ENCODE results near the gene CAMKK2.
"Not testable (repeated sequence)": the region's sequence is repeated elsewhere in the genome, so short reads cannot be mapped to it uniquely, and the experiment has no call there.

The CAMKK2 gene

DNA sequence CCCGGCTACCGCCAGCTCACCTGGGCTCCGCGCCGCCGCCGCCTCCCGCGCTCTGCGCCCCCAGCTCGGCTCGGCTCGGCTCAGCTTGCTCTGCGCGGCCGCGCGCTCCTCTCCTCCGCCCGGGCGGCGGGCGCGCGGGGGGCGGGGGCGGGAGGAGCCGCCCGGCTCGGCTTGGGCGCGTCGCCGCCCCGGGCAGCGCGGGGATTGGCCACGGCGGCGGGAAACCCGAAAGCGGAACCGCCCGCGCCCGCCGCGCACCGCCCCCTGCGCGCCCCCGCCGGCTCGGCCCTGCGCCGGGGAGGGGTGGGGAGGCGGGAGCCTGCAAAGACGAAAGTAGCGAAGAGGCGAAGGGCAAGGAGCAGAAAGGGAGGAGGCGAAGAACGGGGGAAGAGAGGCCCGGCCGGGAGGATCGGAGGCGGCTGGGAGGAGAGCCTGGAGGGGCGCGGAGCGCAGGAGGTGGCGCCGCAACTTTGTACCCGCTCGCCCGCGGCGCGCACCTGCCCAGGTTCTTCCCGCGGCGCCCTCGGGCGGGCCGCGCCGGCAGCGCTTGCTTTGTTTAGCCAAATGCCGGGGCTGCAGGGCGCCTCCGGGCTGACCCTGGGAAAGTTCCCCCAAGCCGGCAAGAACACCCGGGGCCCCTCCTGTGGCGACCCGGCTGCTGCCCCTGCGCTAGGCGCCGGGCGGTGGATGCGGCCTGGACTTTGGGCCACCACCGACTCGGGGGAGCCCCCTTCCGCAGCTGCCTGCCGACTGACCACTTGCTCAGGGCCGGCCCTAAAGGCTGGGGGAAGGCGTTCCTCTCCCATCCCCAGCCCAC, at the start of gene CAMKK2:
TSS of gene CAMKK2 (minus strand) at position 92 of the 817 bp plus-strand sequence. CDS start 22,183 bp downstream, outside the sequence.
- peak; percentile 64 for DNase-seq (ENCODE audit: low spot score)

DNA sequence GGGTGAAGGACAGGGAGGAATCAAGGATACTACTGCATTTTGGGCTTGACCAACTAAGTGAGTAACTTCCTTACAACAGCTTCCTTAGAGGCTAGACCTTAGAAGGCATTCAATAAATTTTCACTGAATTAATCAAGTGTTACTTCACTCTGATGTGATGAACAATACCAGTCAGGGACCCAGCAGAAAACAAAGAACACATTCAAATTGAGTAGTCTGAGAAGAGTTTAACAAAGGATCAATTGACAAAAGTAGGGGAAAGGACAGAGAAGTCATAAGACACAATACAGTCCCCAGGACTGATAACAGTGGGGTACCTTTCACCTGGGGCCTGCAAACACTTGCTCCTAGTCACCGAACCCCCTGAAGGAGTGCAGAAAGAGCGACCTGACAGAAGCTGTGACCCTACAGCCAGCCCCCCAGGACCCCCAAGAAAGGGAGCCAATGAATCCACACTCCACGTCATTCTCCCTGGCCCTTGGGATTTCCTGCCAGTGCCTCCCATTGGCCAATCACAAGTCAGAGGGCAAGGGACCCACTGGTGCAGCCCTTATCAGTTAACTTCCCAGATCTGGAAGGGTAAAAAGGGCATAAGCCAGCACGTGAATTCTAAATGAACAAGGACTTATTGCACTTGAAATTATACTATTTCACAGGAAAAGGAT, 48.8 kb upstream of the CAMKK2 start:
- no peak for DNase-seq (ENCODE audit: low spot score)

DNA sequence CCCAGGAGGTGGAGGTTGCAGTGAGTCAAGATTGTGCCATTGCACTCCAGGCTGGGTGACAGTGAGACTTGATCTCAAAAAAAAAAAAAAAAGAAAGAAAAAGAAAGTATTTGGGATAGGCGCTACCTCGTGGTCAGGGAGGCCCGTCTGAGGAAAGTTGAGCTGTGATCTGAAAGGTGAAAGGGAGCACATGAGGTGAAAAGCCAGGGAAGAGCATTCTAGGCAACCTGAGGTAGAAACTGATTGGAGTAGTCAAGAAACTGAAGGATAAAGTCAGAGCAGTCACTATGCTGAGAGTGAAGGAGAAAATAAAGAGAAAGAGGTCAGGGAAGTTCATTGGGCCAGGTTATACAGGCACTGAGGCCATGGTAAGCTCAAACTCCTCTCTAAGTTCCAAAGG, 48.0 kb upstream of the CAMKK2 start:
- DNase-seq (ENCODE audit: low spot score) = no peak

DNA sequence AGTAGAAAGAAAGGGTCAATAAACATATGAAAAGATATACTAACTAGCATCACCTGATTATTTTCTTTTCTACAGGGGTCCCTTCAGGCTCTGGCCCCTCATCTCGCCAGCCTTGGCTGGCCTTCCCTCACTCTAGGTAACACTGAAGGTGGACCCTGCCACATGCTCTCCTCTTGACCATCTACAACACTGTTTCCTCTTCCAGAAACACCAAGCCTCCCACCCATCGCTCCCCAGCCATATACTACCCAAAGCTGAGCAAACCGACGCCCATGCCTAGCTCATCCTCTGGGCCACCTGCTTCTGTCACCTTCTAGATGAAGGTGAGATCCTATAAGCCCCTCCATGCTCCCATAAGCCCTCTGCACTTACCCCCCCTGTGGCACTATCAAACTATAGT, 40.9 kb upstream of the CAMKK2 start:
- no peak for DNase-seq (ENCODE audit: low spot score)

DNA sequence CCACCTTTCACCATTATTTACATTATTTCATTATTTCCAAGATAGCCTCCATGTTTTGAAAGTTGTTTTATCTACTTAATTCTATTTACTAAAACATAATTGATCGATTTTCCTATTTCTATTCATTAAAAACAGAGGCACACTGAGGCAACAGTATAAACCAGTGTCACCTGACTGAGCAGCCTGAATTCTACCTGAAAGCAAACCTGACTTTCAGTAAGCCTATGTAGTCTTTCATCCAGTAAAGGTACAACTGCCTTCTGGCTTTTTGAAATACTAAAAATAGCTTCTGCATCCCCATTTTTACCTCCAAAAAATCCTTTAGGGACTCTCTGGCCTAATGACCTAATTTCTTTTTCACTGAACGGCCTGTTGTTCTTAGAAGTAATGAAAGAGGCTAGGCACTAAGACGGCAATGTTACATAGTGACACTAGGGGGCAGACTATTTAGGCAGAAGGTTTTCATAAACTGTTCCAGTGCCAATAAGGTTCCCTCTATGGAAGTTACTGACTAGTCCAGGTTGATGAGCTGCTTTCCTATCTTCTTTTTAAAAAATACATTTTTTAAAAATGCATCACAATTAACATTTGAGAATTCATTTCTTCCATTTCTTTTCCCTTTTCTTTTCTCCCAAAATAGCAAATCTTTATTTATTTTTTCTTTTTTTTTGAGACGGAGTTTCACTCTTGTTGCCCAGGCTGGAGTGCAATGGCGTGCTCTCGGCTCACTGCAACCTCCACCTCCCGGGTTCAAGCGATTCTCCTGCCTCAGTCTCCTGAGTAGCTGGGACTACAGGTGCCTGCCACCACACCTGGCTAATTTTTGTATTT, 38.2 kb upstream of the CAMKK2 start:
- peak; percentile 65 for DNase-seq (ENCODE audit: low spot score)

DNA sequence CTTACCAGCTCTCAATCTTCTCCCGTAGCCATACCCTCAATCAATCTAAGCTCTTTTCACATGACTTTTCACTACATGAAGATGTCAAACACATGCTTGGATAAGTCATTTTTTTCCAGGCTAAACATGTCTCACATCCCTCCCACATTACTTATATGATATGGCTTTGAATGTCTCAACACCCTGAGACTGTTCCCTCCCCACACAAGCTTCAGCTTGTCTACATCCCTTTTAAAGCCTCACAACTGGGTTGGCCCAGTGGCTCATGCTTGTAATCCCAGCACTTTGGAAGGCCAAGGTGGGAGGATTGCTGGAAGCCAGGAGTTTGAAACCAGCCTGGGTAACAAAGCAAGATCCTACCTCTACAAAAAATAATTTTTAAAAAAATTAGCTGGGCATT, 37.2 kb upstream of the CAMKK2 start:
- no peak for DNase-seq (ENCODE audit: low spot score)

DNA sequence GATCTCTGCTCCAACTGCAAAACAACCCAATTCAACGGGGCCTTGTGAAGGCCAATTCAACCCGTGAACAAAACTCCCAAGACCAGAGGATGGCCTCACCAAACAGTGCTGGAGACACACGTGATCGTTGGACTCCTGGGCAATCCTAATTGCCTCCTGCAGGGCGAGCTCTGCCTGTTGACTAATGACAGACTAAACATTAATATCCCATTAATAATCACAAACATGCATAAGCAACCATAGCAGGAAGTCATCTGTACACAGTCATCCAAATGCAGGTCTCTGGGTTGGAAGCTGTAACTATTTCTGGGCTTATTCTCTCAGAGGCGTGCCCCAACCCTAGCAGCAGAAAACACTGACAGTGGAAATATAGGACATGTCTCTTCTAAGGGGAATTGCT, 34.7 kb upstream of the CAMKK2 start:
- DNase-seq (ENCODE audit: low spot score) = no peak

DNA sequence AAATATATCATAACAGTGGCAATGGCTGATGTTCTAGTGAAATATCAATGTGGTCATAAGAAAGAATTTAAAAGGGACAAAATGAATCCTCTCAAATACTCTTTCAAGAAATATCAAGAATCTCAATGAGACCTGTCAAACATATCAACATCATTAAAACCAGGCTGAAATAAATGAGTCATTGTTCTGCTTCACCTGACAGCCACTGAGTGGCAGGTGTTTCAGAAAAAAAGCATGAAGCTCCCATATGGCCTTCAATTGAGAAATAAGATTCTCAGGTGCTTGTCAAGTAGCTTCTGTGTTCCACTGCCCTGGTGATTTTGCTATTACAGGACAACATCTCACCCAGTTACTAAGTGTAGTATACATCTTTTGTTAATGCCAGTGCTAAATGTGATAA, 34.2 kb upstream of the CAMKK2 start:
- no peak for DNase-seq (ENCODE audit: low spot score)

DNA sequence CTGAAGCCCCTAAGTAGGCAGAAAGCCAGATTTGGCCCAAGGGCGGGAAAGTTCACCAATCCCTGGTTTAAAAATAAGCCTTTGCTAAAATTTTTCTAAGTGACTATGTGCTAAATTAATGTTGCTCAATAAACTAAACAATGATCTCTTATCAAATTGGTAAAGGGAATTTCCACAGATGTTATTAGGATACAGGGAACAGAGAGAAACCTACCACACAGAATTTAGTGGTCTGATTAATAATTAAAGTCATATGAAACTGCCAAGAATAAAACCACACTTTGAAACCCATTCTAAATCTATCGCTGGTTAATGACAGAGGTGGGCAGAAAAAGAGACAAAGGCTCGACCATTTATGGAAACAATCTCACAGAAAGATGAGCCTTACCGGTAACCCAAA, 33.7 kb upstream of the CAMKK2 start:
- no peak for DNase-seq (ENCODE audit: low spot score)

DNA sequence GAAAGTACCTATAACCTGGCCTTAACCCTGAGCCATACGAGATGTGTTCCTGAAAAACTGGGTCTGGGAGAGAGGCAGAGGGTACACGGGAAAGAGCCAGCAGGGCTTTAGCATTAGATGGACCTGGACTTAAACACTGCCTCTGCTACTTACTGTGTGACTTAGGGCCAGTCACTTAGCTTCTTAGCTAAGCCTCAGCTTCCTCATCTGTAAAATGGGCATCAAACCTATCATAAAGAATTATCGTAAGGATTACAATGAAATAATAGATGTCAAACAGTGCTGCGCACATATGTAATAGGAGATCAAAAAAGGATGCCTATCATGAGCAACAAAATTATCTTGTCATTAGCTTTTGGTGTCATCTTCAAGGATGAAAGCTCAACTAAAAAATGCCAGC, 32.1 kb upstream of the CAMKK2 start:
- no peak for DNase-seq (ENCODE audit: low spot score)

DNA sequence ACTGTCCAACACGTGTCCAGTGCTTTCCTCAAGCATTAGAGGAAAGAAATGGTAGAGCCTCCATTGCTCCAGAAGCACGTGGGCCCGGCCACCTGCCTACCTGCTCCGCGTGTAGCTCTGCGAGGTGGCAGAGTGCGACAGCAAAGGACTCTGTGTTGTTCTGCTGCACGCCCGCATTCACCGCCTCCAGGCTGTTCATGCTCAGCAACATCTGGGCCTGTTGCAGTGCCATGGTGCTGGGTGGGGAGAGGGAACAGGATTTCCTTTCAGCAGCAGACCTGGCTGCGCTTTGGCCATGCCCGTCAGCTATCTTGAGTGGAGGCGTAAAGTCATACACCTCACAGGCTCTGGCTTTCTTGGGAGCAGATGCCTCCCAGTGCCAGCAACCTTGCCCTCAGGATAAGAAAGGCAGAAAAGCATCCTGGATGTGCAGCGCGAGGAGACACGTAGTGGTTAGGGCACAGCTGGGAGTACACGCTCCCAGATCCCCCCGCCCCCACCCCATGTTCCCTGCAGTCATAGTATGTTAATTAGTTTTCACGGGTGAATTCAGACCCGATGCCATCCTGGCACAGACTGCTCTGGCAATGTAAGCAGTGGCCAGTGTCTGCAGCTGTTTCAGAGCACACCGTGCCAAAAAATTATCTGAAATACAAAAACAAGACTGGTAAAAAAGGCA, 30.6 kb upstream of the CAMKK2 start:
- no peak for DNase-seq (ENCODE audit: low spot score)

DNA sequence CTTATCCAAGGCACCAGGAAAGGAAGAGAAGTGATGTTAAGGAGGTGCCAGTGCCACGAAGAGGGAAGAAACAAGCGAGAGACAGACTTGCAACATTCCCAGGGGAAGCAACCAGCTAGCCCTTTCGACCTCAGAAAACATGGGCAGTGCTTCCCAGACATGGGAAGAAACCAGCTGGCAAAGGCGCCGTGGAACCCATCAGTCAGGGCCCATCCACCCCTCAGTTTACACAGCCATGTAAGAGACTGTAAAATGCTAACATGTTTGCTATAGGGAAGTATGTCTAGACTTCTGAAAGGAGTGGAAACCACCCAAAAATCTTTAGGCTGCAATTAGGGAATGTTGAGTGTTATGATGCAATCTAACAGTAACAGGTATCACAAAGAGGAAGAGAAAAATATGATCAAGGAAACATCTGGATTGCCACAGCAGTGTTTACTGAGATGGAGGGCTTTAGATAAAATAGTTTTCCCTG, 29.4 kb upstream of the CAMKK2 start:
- DNase-seq (ENCODE audit: low spot score) = no peak

DNA sequence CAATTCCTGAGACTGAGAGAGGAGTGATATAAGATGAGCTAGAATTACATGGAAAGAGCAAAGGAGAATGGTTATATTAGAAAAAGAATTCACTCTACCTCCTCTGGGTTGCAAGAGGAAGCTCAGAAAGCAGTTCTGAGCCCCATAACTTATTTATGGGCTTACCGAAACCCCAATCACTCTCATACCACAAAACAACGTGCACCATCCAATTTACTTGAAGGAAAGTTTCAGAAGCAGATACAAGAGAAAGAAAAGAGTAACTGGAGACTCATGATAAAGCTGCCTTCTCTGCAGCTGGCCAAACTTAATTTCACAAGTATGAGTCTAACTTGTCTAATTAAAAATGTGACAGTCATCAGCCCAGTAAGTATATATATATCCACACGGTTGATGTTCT, 27.4 kb upstream of the CAMKK2 start:
- DNase-seq (ENCODE audit: low spot score) = no peak

DNA sequence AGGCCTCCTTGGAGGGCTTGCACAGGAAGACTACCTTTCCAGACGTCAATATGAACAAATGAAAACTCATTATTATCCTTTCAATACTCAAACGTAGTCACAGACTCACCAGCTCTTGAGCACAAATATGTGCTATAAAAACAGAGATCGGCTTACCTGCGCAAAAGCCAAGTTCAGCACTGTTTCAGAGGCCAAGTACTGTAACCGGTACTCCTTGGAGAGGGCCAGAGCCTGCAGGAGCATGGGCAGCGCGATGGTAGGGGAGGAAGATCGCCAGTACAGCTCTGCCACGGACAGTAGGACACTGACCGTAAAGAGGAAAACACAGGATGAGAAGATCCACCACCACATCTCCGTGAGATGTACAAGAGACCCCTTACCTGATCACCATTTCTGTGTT, 21.6 kb upstream of the CAMKK2 start:
- no peak for DNase-seq (ENCODE audit: low spot score)

DNA sequence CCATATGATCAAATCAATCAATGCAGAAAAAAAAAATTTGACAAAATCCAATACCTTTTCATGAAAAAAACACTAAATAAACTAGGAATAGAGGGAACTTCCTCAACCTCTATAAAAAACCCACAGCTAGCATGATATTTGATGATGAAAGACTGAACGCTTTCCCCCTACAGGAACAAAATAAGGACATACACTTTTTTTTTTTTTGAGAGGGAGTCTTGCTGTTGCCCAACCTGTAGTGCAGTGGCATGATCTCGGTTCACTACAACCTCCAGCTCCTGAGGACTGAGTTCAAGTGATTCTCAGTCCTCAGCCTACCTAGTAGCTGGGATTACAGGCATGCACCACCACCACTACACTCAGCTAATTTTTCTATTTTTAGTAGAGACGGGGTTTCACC, 17.9 kb upstream of the CAMKK2 start:
- no peak for DNase-seq (ENCODE audit: low spot score)

DNA sequence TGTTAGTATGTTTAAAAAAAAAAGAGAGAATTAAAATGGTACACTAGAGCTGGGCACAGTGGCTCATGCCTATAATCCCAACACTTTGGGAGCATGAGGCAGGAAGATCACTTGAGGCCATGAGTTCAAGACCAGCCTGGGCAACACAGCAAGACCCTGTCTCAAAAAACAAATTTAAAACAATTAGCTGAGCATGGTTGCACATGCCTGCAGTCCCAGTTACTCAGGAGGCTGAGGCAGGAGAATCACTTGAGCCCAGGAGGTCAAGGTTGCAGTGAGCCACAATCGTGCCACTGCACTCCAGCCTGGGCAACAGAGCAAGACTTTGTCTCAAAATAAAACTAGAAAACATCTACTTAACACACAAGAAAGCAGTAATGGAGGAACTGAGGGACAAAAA, 13.7 kb upstream of the CAMKK2 start:
- DNase-seq (ENCODE audit: low spot score) = not testable (repeated sequence)

DNA sequence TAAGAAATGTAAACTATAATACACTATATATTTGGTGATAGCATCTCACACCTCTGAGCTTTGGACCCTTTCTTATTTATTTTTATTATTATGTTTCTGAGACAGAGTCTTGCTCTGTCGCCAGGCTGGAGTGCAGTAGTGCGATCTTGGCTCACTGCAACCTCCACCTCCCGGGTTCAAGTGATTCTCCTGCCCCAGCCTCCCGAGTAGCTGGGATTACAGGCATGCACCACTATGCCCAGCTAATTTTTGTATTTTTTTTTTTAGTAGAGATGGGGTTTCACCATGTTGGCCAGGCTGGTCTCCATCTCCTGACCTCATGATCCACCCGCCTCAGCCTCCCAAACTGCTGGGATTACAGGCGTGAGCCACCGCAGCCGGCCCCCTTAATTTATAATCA, 10.9 kb upstream of the CAMKK2 start:
- not testable (repeated sequence) for DNase-seq (ENCODE audit: low spot score)

DNA sequence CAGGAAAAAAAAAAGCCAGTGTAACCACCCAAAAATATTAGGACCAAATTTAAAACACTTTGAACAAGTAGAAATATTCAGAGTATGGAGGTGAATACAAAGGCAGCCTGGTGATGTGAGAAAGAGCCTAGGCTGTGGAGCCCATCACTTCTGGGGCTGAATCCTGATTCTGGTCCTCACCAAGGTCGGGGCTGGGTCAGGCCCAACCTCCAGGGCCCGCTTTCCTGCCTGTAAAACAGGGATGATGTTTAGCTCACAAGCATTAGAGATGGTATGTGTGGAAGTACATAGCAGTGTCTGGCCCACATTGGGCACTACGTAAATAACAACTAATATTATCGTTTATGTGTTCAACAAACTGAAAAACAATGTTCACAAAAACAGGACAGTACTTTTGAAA, 7.8 kb upstream of the CAMKK2 start:
- DNase-seq (ENCODE audit: low spot score) = no peak

DNA sequence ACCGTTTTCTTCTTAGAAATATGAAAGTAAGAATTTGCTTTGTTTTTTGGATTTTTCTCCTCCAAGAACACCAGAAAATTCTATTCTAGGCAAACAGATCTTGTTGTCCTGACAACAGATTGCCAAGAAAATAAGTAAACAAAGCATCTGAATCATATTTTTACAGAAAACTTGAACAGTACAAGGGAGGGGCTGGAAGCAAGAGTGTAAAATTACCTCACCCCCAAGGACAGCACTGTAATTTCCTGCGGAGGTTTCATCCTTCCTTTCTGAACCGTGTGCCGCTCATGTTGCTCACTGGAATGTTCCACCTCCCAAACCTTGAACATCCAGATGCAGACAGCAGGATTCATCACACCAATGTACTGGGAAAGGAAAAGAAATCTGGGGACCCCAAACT, 5.4 kb upstream of the CAMKK2 start:
- no peak for DNase-seq (ENCODE audit: low spot score)

DNA sequence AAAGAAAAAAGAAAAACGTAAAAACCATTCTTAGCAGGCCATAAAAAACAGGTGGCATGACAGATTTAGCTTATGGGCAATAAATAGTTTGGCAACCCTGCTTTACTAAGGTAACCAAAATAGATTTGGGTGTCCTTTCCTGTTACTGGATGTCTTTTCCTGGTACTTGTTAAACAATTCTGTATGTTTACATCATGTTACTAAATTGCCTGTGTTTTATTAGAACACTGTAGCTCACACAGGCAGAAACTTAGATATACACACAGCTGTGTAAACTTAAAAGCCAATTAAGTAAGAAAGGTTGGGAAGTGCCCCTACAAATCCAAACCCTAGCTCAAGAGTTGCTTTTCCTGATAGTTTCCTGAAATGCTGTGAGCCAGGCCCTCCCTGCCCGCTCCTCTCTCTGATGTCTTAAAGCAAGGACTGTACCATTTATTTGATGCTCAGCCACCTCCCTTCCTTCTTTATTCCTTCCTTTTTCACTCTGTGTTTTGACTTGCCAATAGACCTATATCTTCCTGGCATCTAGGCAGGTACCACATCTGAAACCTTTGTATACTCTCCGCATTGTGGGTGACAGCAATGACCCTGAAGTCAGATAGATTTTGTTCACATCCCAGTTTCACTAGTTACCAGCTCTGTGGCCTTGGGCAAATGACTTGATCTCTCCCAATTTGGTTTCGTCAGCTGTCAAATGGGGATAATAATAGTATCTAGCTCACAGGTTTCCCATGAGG, 3.7 kb upstream of the CAMKK2 start:
- no peak for DNase-seq (ENCODE audit: low spot score)

DNA sequence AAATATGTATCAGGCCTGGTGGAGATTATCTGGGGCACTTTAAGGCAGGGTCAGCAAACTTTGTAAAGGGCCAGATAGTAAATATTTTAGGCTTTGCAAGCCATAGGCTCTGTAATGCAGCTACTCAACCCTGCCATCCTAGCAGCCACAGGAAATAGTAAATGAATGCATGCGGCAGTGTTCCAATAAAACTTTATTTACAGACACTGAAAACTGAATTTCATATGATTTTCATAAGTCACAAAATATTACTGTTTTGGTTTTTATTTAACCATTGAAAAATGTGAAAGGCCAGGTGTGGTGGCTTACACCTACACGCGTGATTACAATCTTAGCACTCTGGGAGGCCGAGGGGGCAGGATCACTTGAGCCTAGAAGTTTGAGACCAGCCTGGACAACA, 3.2 kb upstream of the CAMKK2 start:
- DNase-seq (ENCODE audit: low spot score) = no peak
